WTC11 (cell line): ENCODE results near the gene LETM1. TPM values are rescaled to one million over a fixed set of nuclear protein-coding genes. Genes with fewer than 3 reads are reported as not detected.
A peak's percentile ranks its signal among the peaks of the same experiment; 100 is the strongest.

Experiments used
- ATAC-seq: fragments of 200-7000 bp; cut with Tn5 transposase; 2 replicates; pipeline ENCODE4 v1.10.0; 2021; ENCODE audit warnings: mild to moderate bottlenecking, moderate library complexity
- CTCF ChIA-PET: fragments of 300-600 bp; sonication (Branson Sonifier 250); formaldehyde crosslinking; loops from one replicate; lab custom pipeline; 2021; ENCODE audit warnings: antibody characterized with exemption; lab: Charles Lee
- POLR2A ChIA-PET: fragments of 350-600 bp; sonication (Branson Sonifier 250); formaldehyde crosslinking; loops from one replicate; lab custom pipeline; 2021; ENCODE audit warnings: antibody characterized with exemption; lab: Charles Lee
- DNase-seq: peaks from one replicate; pipeline ENCODE4 v3.0.0; 2021; ENCODE audit warnings: low spot score
- H3K27ac Mint-ChIP-seq: 2 replicates; pipeline ENCODE4 v1.8.0; 2021; ENCODE audit warnings: mixed read lengths
- H3K27me3 Mint-ChIP-seq: 2 replicates; pipeline ENCODE4 v1.8.0; 2021; ENCODE audit warnings: low read depth, mild to moderate bottlenecking, moderate library complexity, mixed read lengths
- H3K36me3 Mint-ChIP-seq: 2 replicates; pipeline ENCODE4 v1.8.0; 2021; ENCODE audit warnings: mixed read lengths
- H3K4me1 Mint-ChIP-seq: 2 replicates; pipeline ENCODE4 v1.8.0; 2022; ENCODE audit warnings: mixed read lengths
- H3K4me3 Mint-ChIP-seq: 2 replicates; pipeline ENCODE4 v1.8.0; 2021; ENCODE audit warnings: mild to moderate bottlenecking, moderate library complexity, mixed read lengths
- H3K9me3 Mint-ChIP-seq: 2 replicates; pipeline ENCODE4 v1.8.0; 2021; ENCODE audit warnings: mixed read lengths
- CREB1 ChIP-seq: sonication (generic); formaldehyde crosslinking; IDR thresholded peaks from 2 replicates; pipeline ENCODE4 v1.8.0; 2023; ENCODE audit warnings: mild to moderate bottlenecking, missing genetic modification reagents
- CREM ChIP-seq: sonication (generic); formaldehyde crosslinking; IDR thresholded peaks from 2 replicates; pipeline ENCODE4 v1.8.1; 2022; ENCODE audit warnings: mild to moderate bottlenecking, missing genetic modification reagents, moderate library complexity
- E2F1 ChIP-seq: sonication (generic); formaldehyde crosslinking; IDR thresholded peaks from 2 replicates; pipeline ENCODE4 v1.8.0; 2022; ENCODE audit warnings: mild to moderate bottlenecking, missing genetic modification reagents
- EMX1 ChIP-seq: fragments of 250-450 bp; sonication (Bioruptor Pico); IDR thresholded peaks from 2 replicates; pipeline ENCODE4 v1.8.0; 2021; ENCODE audit warnings: mild to moderate bottlenecking
- FOXP1 ChIP-seq: sonication (generic); formaldehyde crosslinking; IDR thresholded peaks from 2 replicates; pipeline ENCODE4 v1.8.0; 2022; ENCODE audit warnings: missing genetic modification reagents, mild to moderate bottlenecking, moderate library complexity, borderline replicate concordance
- GABPB1 ChIP-seq: sonication (generic); formaldehyde crosslinking; IDR thresholded peaks from 2 replicates; pipeline ENCODE4 v1.8.1; 2023; ENCODE audit warnings: mild to moderate bottlenecking, missing genetic modification reagents
- GRHL2 ChIP-seq: fragments of 250-450 bp; sonication (Bioruptor Pico); IDR thresholded peaks from 2 replicates; pipeline ENCODE4 v1.8.0; 2022; ENCODE audit warnings: mild to moderate bottlenecking, moderate library complexity; ENCODE audit not compliant: insufficient replicate concordance, severe bottlenecking
- GTF2I ChIP-seq: fragments of 250-450 bp; sonication (Bioruptor Pico); conservative IDR thresholded peaks from 2 replicates; pipeline ENCODE4 v1.4.0; 2021; ENCODE audit warnings: mild to moderate bottlenecking
- JAZF1 ChIP-seq: fragments of 250-450 bp; sonication (Bioruptor Pico); IDR thresholded peaks from 2 replicates; pipeline ENCODE4 v1.9.0; 2021; ENCODE audit warnings: moderate library complexity, mild to moderate bottlenecking, inconsistent platforms
- JUN ChIP-seq: sonication (generic); formaldehyde crosslinking; IDR thresholded peaks from 2 replicates; pipeline ENCODE4 v1.8.0; 2023; ENCODE audit warnings: mild to moderate bottlenecking, missing genetic modification reagents
- MXD4 ChIP-seq: fragments of 250-450 bp; sonication (Bioruptor Pico); IDR thresholded peaks from 2 replicates; pipeline ENCODE4 v1.8.0; 2021; ENCODE audit warnings: mild to moderate bottlenecking, moderate library complexity, borderline replicate concordance
- MYBL2 ChIP-seq: sonication (generic); formaldehyde crosslinking; IDR thresholded peaks from 2 replicates; pipeline ENCODE4 v1.8.1; 2023; ENCODE audit warnings: mild to moderate bottlenecking, moderate library complexity, missing genetic modification reagents
- NR1H2 ChIP-seq: sonication (generic); formaldehyde crosslinking; IDR thresholded peaks from 2 replicates; pipeline ENCODE4 v1.9.0; 2021; ENCODE audit warnings: mild to moderate bottlenecking, moderate library complexity, missing genetic modification reagents
- NR2C2 ChIP-seq: sonication (generic); formaldehyde crosslinking; IDR thresholded peaks from 2 replicates; pipeline ENCODE4 v1.8.0; 2022; ENCODE audit warnings: mild to moderate bottlenecking, missing genetic modification reagents
- PREB ChIP-seq: sonication (generic); formaldehyde crosslinking; IDR thresholded peaks from 2 replicates; pipeline ENCODE4 v1.8.1; 2022; ENCODE audit warnings: mild to moderate bottlenecking, missing genetic modification reagents, moderate library complexity, borderline replicate concordance
- RELA ChIP-seq: sonication (generic); formaldehyde crosslinking; IDR thresholded peaks from 2 replicates; pipeline ENCODE4 v1.8.1; 2022; ENCODE audit warnings: missing genetic modification reagents, mild to moderate bottlenecking, borderline replicate concordance
- SMAD4 ChIP-seq: sonication (generic); formaldehyde crosslinking; IDR thresholded peaks from 2 replicates; pipeline ENCODE4 v1.8.0; 2022; ENCODE audit warnings: mild to moderate bottlenecking, missing genetic modification reagents
- SP1 ChIP-seq: sonication (generic); formaldehyde crosslinking; conservative IDR thresholded peaks from 2 replicates; pipeline ENCODE4 v1.8.1; 2022; ENCODE audit warnings: missing genetic modification reagents
- TCF7 ChIP-seq: sonication (generic); formaldehyde crosslinking; IDR thresholded peaks from 2 replicates; pipeline ENCODE4 v1.8.0; 2022; ENCODE audit warnings: mild to moderate bottlenecking, low read depth, missing genetic modification reagents, moderate library complexity
- TEAD1 ChIP-seq: sonication (generic); formaldehyde crosslinking; IDR thresholded peaks from 2 replicates; pipeline ENCODE4 v1.8.0; 2022; ENCODE audit warnings: mild to moderate bottlenecking, missing genetic modification reagents
- TEAD4 ChIP-seq: sonication (generic); formaldehyde crosslinking; IDR thresholded peaks from 2 replicates; pipeline ENCODE4 v1.8.0; 2022; ENCODE audit warnings: mild to moderate bottlenecking, missing genetic modification reagents
- ZBTB21 ChIP-seq: sonication (generic); formaldehyde crosslinking; IDR thresholded peaks from 2 replicates; pipeline ENCODE4 v1.8.1; 2023; ENCODE audit warnings: mild to moderate bottlenecking, missing genetic modification reagents, borderline replicate concordance
- ZNF138 ChIP-seq: sonication (generic); formaldehyde crosslinking; conservative IDR thresholded peaks from 2 replicates; pipeline ENCODE4 v1.8.1; 2022; ENCODE audit warnings: mild to moderate bottlenecking, moderate library complexity, missing genetic modification reagents
- ZNF232 ChIP-seq: sonication (generic); formaldehyde crosslinking; IDR thresholded peaks from 2 replicates; pipeline ENCODE4 v1.8.0; 2022; ENCODE audit warnings: mild to moderate bottlenecking, missing genetic modification reagents
- ZNF281 ChIP-seq: sonication (generic); formaldehyde crosslinking; IDR thresholded peaks from 2 replicates; pipeline ENCODE4 v1.8.0; 2023; ENCODE audit warnings: mild to moderate bottlenecking, missing genetic modification reagents
- ZNF423 ChIP-seq: fragments of 250-450 bp; sonication (Bioruptor Pico); IDR thresholded peaks from 2 replicates; pipeline ENCODE4 v2.1.2; 2022; ENCODE audit warnings: mild to moderate bottlenecking, moderate library complexity
- ZNF425 ChIP-seq: fragments of 250-450 bp; sonication (Bioruptor Pico); conservative IDR thresholded peaks from 2 replicates; pipeline ENCODE4 v1.9.0; 2021; ENCODE audit warnings: mild to moderate bottlenecking
- total RNA-seq: library from RNA; stranded (reverse); gene quantifications from 3 replicates; pipeline ENCODE4 v1.2.3, GENCODE V29; 2021

Gene LETM1
- total RNA-seq, 1 experiment from 2014 or later = 66.7 TPM

GRCh38 chr4:1850276-1850675 is 5.7 kb downstream of the LETM1 start:
- TF ChIP-seq MYBL2 (CRISPR knock-in tag) (no peak), PREB (CRISPR knock-in tag) (no peak), MXD4 (CRISPR knock-in tag) (no peak), GTF2I (CRISPR knock-in tag) (no peak), E2F1 (no peak), GABPB1 (CRISPR knock-in tag) (no peak), JAZF1 (CRISPR knock-in tag) (no peak), ZNF425 (CRISPR knock-in tag) (no peak), NR1H2 (CRISPR knock-in tag) (no peak), NR2C2 (no peak), SMAD4 (CRISPR knock-in tag) (no peak), FOXP1 (CRISPR knock-in tag) (no peak), ZBTB21 (no peak), CREM (no peak), EMX1 (CRISPR knock-in tag) (no peak), ZNF138 (CRISPR knock-in tag) (no peak), GRHL2 (no peak), TCF7 (no peak)
- DNase-seq (no peak), ATAC-seq (no peak)
- Mint-ChIP-seq H3K27me3 (no peaks in the 10 kb centered on the region; the same call in 1 of the 2 replicates), H3K4me3 (no peak overlapping the region), H3K4me1 (peaks cover 18% of the 10 kb centered on the region), H3K27ac (no peak overlapping the region), H3K9me3 (no peaks in the 10 kb centered on the region), H3K36me3 (peaks cover 12% of the 10 kb centered on the region)
- CTCF ChIA-PET = interaction anchor here (0.7 kb wide), 2 partner anchors 344 to 1631 kb away, joined by 4 to 7 read pairs; no protein-coding TSS in a partner anchor
- POLR2A ChIA-PET = interaction anchor here (0.6 kb wide), 1 partner anchor 1189 kb away, joined by 4 read pairs; no protein-coding TSS in a partner anchor

GRCh38 chr4:1846580-1846979 is 9.4 kb downstream of the LETM1 start:
- H3K36me3 Mint-ChIP-seq = peaks cover 20% of the 10 kb centered on the region
- POLR2A ChIA-PET = no interaction called here
- H3K4me1 Mint-ChIP-seq = no peaks in the 10 kb centered on the region
- TF ChIP-seq ZNF281 (CRISPR knock-in tag) (no peak), E2F1 (no peak), ZNF425 (CRISPR knock-in tag) (no peak), TEAD4 (no peak), ZNF423 (no peak), JUN (CRISPR knock-in tag) (no peak), ZNF232 (CRISPR knock-in tag) (no peak), SP1 (no peak), RELA (no peak), CREB1 (no peak), TEAD1 (CRISPR knock-in tag) (no peak)
- DNase-seq = no peak
- CTCF ChIA-PET = no interaction called here
- ATAC-seq = no peak
- 0 out of 2 replicates have a peak overlapping the region, but pooled peaks have one; percentile 5 for H3K27ac Mint-ChIP-seq
- no peaks in the 10 kb centered on the region for H3K27me3 Mint-ChIP-seq
- H3K4me3 Mint-ChIP-seq = no peak overlapping the region
- H3K9me3 Mint-ChIP-seq = no peaks in the 10 kb centered on the region
